Hepatocyte (in vitro differentiated cells): ENCODE results near the gene CGAS.

Experiments used
- EZH2 ChIP-seq: fragments of 200-600 bp; sonication (generic); IDR thresholded peaks from 2 replicates; pipeline ENCODE4 v1.6.1; 2016; ENCODE audit warnings: antibody characterized with exemption, mild to moderate bottlenecking, borderline replicate concordance
- EZH2phosphoT487 ChIP-seq: fragments of 200-600 bp; sonication (generic); IDR thresholded peaks from one replicate; pipeline ENCODE4 v1.6.1; 2018; ENCODE audit warnings: antibody characterized with exemption, mild to moderate bottlenecking, low read depth, moderate library complexity; ENCODE audit not compliant: unreplicated experiment, severe bottlenecking
- TF ChIP-seq, protein P1 (sequence below): fragments of 200-600 bp; sonication (generic); IDR thresholded peaks from 2 replicates; pipeline ENCODE4 v1.5.1; 2016; ENCODE audit warnings: antibody characterized with exemption, mild to moderate bottlenecking; ENCODE audit not compliant: poor library complexity

DNA sequence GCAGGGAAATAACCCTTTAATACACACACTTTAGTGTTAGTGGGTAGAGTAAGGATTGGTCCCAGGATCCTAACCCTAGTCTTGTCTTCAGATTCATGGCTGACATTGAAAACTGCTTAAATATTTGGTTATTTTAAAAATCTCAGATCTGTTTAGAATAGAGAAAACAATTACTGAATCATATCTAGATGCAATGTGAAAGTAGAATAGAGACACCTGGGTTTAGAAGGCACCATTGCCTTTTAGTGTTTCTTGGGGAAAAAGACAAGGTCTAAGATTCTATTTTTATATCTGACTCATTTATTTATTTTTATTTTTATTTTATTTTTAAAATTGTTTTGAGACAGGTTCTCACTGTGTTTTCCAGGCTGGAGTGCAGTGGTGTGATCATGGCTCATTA lies 51.4 kb downstream of the CGAS start:
- TF ChIP-seq, protein P1, sequence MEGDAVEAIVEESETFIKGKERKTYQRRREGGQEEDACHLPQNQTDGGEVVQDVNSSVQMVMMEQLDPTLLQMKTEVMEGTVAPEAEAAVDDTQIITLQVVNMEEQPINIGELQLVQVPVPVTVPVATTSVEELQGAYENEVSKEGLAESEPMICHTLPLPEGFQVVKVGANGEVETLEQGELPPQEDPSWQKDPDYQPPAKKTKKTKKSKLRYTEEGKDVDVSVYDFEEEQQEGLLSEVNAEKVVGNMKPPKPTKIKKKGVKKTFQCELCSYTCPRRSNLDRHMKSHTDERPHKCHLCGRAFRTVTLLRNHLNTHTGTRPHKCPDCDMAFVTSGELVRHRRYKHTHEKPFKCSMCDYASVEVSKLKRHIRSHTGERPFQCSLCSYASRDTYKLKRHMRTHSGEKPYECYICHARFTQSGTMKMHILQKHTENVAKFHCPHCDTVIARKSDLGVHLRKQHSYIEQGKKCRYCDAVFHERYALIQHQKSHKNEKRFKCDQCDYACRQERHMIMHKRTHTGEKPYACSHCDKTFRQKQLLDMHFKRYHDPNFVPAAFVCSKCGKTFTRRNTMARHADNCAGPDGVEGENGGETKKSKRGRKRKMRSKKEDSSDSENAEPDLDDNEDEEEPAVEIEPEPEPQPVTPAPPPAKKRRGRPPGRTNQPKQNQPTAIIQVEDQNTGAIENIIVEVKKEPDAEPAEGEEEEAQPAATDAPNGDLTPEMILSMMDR: no peak
- no peak for TF ChIP-seq EZH2
- TF ChIP-seq EZH2phosphoT487: no peak
